ENCODE measurements around the gene CLEC16A.

The CLEC16A gene

DNA sequence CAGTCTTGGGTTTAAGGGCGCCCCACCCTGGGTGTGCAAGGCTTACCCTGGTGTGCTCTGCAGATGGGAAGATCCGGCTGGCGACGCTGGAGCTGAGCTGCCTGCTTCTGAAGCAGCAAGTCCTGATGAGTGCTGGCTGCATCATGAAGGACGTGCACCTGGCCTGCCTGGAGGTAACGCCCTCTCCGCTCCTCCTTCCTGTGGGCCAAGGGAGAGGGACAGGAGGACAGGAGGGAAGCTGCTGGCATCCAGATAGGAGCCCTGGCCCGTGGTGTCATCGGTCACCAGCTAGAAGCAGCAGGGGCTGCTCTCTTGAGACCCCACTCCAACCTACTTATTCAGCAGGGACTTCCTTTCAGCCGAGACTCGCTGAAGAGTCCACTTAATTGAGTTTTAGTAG is 97.8 kb downstream of the CLEC16A start:
- TF ChIP-seq, protein P1, sequence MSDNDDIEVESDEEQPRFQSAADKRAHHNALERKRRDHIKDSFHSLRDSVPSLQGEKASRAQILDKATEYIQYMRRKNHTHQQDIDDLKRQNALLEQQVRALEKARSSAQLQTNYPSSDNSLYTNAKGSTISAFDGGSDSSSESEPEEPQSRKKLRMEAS (IDR thresholded peaks at IDR 0.05), result no peak
- TF ChIP-seq CEBPB (IDR thresholded peaks at IDR 0.05) (no peak), FOXM1 (IDR thresholded peaks at IDR 0.05; ENCODE audit: borderline replicate concordance, low read depth) (no peak), YY1 (IDR thresholded peaks at IDR 0.05; ENCODE audit: low read depth) (no peak), TEAD4 (IDR thresholded peaks at IDR 0.05) (no peak)
- TF ChIP-seq, protein P2, sequence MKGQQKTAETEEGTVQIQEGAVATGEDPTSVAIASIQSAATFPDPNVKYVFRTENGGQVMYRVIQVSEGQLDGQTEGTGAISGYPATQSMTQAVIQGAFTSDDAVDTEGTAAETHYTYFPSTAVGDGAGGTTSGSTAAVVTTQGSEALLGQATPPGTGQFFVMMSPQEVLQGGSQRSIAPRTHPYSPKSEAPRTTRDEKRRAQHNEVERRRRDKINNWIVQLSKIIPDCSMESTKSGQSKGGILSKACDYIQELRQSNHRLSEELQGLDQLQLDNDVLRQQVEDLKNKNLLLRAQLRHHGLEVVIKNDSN (IDR thresholded peaks at IDR 0.05), result no peak

DNA sequence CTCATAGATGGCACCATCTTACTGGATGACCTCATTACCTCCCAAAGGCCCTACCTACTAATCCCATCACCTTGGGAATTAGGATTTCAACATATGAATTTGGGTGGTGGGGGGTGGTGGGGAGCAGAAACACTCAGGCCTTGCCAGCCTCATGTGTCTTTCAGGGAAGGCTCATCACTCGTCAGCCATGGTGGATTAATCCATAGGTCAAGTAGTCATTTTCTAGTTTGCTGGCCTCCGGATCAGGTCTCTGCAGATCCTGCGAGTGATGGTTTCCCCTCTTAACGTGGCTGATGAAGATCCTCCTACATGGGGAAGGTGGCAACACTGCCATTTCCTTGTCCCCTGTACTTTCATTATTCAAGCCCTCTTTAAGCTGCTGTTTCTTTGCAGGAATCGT is 101.1 kb downstream of the CLEC16A start:
- TF ChIP-seq, protein P3, sequence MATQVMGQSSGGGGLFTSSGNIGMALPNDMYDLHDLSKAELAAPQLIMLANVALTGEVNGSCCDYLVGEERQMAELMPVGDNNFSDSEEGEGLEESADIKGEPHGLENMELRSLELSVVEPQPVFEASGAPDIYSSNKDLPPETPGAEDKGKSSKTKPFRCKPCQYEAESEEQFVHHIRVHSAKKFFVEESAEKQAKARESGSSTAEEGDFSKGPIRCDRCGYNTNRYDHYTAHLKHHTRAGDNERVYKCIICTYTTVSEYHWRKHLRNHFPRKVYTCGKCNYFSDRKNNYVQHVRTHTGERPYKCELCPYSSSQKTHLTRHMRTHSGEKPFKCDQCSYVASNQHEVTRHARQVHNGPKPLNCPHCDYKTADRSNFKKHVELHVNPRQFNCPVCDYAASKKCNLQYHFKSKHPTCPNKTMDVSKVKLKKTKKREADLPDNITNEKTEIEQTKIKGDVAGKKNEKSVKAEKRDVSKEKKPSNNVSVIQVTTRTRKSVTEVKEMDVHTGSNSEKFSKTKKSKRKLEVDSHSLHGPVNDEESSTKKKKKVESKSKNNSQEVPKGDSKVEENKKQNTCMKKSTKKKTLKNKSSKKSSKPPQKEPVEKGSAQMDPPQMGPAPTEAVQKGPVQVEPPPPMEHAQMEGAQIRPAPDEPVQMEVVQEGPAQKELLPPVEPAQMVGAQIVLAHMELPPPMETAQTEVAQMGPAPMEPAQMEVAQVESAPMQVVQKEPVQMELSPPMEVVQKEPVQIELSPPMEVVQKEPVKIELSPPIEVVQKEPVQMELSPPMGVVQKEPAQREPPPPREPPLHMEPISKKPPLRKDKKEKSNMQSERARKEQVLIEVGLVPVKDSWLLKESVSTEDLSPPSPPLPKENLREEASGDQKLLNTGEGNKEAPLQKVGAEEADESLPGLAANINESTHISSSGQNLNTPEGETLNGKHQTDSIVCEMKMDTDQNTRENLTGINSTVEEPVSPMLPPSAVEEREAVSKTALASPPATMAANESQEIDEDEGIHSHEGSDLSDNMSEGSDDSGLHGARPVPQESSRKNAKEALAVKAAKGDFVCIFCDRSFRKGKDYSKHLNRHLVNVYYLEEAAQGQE (IDR thresholded peaks at IDR 0.05; ENCODE audit: low read depth), result no peak
- TF ChIP-seq TAF1 (IDR thresholded peaks at IDR 0.05; ENCODE audit: low read depth) (no peak), FOXM1 (IDR thresholded peaks at IDR 0.05; ENCODE audit: borderline replicate concordance, low read depth) (no peak), NFIC (IDR thresholded peaks at IDR 0.05) (no peak), CEBPB (IDR thresholded peaks at IDR 0.05) (no peak), RAD21 (IDR thresholded peaks at IDR 0.05; ENCODE audit: low read depth) (no peak), YY1 (IDR thresholded peaks at IDR 0.05; ENCODE audit: low read depth) (no peak), TCF12 (IDR thresholded peaks at IDR 0.05; ENCODE audit: low read depth) (no peak), EP300 (IDR thresholded peaks at IDR 0.05; ENCODE audit: borderline replicate concordance) (no peak), EGR1 (IDR thresholded peaks at IDR 0.05) (no peak), CREB1 (IDR thresholded peaks at IDR 0.05; ENCODE audit: low read depth) (no peak), TEAD4 (IDR thresholded peaks at IDR 0.05) (no peak), ZBTB7A (IDR thresholded peaks at IDR 0.05; ENCODE audit: low read depth) (no peak)
- TF ChIP-seq, protein P2 (IDR thresholded peaks at IDR 0.05), result no peak
- TF ChIP-seq, protein P1 (IDR thresholded peaks at IDR 0.05), result no peak

DNA sequence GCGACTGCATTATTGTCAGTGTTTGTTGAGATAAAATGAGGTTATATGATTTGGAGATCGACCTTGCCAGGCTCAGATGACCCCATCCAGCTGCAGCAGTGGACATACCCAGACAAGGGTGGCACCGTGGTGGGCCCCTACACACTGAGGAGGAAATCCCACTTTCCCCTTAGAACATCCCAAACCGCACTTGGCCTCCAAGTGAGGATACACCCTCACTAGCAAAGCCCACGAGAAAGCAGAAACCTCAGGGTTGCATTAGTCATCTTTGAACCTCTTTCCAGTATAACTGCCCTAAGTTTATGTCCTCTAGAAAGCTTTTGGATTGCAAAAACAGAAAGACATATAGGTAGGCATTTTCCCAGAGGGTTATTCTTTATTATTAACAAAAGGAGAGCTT is 101.5 kb downstream of the CLEC16A start:
- no peak for TF ChIP-seq TCF12 (IDR thresholded peaks at IDR 0.05; ENCODE audit: low read depth)
- TF ChIP-seq FOXM1 (IDR thresholded peaks at IDR 0.05; ENCODE audit: borderline replicate concordance, low read depth), result no peak
- TF ChIP-seq EP300 (IDR thresholded peaks at IDR 0.05; ENCODE audit: borderline replicate concordance), result no peak
- no peak for TF ChIP-seq TAF1 (IDR thresholded peaks at IDR 0.05; ENCODE audit: low read depth)
- no peak for TF ChIP-seq RAD21 (IDR thresholded peaks at IDR 0.05; ENCODE audit: low read depth)
- TF ChIP-seq CEBPB (IDR thresholded peaks at IDR 0.05), result no peak
- TF ChIP-seq, protein P3 (IDR thresholded peaks at IDR 0.05; ENCODE audit: low read depth), result no peak
- no peak for TF ChIP-seq CREB1 (IDR thresholded peaks at IDR 0.05; ENCODE audit: low read depth)
- TF ChIP-seq YY1 (IDR thresholded peaks at IDR 0.05; ENCODE audit: low read depth), result no peak
- no peak for TF ChIP-seq ZBTB7A (IDR thresholded peaks at IDR 0.05; ENCODE audit: low read depth)
- TF ChIP-seq EGR1 (IDR thresholded peaks at IDR 0.05), result no peak
- no peak for TF ChIP-seq NFIC (IDR thresholded peaks at IDR 0.05)
- TF ChIP-seq, protein P1 (IDR thresholded peaks at IDR 0.05), result no peak
- TF ChIP-seq TEAD4 (IDR thresholded peaks at IDR 0.05), result no peak
- TF ChIP-seq, protein P2 (IDR thresholded peaks at IDR 0.05), result no peak

DNA sequence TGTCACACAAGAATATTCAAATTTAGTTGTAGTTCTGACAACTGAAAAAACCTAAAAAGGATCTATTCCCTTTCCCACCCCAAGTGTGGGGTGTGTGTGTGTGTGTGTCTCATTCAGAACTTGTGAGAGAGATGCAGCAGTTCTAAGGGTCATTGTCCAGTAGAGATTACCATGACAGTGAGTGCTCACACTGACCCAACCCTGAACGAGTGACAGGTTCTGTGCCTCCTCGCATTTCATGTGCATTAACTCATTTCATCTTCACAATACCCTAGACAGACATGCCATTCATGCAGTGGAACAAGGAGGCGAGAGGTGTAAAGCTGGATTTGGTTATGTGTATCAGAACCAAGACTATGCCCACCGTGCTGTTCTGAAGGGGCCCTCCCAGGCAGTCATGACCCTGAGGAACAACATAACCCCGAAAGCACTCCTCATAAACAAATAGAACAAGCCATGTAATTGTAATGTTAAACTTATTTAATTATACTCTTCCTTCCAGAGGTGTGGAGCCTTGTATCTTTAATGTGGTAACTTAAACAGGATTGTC is 102.1 kb downstream of the CLEC16A start:
- no peak for TF ChIP-seq TAF1 (IDR thresholded peaks at IDR 0.05; ENCODE audit: low read depth)
- no peak for TF ChIP-seq TEAD4 (IDR thresholded peaks at IDR 0.05)
- no peak for TF ChIP-seq EP300 (IDR thresholded peaks at IDR 0.05; ENCODE audit: borderline replicate concordance)
- TF ChIP-seq CEBPB (IDR thresholded peaks at IDR 0.05), result no peak
- TF ChIP-seq, protein P3 (IDR thresholded peaks at IDR 0.05; ENCODE audit: low read depth), result no peak
- no peak for TF ChIP-seq FOXM1 (IDR thresholded peaks at IDR 0.05; ENCODE audit: borderline replicate concordance, low read depth)
- TF ChIP-seq EGR1 (IDR thresholded peaks at IDR 0.05), result no peak
- TF ChIP-seq, protein P1 (IDR thresholded peaks at IDR 0.05), result no peak
- TF ChIP-seq RAD21 (IDR thresholded peaks at IDR 0.05; ENCODE audit: low read depth), result no peak
- TF ChIP-seq, protein P2 (IDR thresholded peaks at IDR 0.05), result no peak
- TF ChIP-seq NFIC (IDR thresholded peaks at IDR 0.05), result no peak
- no peak for TF ChIP-seq YY1 (IDR thresholded peaks at IDR 0.05; ENCODE audit: low read depth)
- no peak for TF ChIP-seq ZBTB7A (IDR thresholded peaks at IDR 0.05; ENCODE audit: low read depth)
- no peak for TF ChIP-seq CREB1 (IDR thresholded peaks at IDR 0.05; ENCODE audit: low read depth)
- TF ChIP-seq TCF12 (IDR thresholded peaks at IDR 0.05; ENCODE audit: low read depth), result no peak
